NCI-H2107 treated with DMSO at 0.1 percent for 48 hours (cell line): ENCODE data around the gene SLC6A7.

ENCODE experiments used
- DNase-seq: peaks from one replicate; lab custom pipeline; 2025; ENCODE audit not compliant: unreplicated experiment; lab: John Stamatoyannopoulos, UW

SLC6A7 gene

DNA sequence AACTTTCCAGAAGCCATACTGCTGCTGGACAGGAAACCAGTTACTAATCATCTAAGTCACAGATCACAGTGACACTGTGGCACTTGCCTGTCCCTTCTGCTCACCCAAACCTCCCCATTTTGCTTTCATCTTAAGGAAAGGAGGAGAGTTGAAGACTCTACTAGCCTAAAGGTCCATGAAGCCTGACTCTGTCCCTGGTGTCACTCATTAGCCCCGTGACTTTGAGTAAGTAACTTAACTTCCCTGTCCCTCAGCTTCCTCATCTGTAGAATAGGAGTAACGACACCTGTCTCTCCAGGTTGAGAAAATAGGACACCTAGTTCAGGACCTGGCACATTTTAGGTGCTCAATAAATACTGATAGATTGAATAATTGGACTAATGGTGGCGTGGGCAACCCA lies 536 bp upstream of the SLC6A7 start:
- DNase-seq, result no peak

- DNase-seq, result no peak
These were observed 679 bp downstream of the SLC6A7 start for GRCh38 chr5:150190503-150190979.

- DNase-seq, result no peak
These were observed 1.1 kb downstream of the SLC6A7 start for GRCh38 chr5:150190987-150191386.

- no peak for DNase-seq
These were observed 2.6 kb downstream of the SLC6A7 start for GRCh38 chr5:150192462-150192861.

DNA sequence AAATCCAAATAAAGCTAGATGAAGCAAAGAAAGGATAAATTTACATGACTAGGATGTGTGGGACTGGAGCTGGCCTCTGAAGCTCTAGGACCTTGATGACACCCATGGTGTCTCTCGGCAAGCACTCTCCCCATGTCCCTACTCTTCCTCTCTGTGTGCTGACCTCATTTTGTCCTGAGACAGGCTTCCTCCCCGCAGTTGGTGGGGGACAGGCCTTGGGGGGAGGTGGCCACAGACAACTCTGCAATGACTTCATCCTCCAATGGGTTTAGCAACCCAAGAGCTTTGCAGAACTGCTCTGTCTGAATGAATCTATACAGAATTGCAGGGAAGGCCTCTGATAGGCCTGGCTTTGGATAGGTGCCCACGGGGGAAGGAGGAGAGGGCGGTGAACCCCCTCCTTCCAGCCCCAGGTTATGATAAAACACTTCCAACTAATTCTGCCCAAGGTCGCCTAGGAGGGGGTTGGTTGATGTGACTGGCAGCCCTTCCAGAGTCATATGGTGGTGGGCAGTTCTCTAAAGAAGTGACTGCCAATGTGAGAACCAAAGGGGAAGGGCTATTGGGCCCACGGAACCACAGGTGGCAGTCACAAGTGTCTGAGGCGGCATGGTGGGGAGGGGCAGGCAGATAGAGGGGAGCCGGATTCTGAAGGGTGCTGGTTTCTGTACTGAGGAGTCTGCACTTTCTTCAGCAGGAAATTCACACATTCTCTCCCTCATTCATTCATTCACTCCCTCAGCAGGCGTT lies 6.0 kb downstream of the SLC6A7 start:
- no peak for DNase-seq

GRCh38 chr5:150196514-150196913 lies 6.7 kb downstream of the SLC6A7 start:
- DNase-seq, result no peak

GRCh38 chr5:150196986-150197385 lies 7.1 kb downstream of the SLC6A7 start:
- no peak for DNase-seq

DNA sequence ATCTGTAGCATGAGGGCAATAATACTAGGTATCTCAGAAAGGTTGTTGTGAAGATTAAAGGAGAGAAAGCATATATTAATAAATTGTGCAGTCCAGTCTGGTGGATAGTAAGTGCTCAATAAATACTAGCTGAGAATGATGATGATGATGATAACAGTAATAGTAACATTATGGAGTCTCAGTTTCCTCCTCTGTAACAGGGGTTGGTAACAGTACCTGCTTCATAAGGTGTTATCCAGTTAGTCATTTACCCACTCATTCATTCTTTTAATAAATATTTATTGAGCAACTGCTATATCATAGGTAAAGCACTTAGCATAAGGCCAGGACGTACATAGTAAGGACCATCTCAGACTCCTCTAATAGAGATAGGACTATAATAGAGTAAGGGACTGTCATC lies 7.6 kb downstream of the SLC6A7 start:
- no peak for DNase-seq

DNA sequence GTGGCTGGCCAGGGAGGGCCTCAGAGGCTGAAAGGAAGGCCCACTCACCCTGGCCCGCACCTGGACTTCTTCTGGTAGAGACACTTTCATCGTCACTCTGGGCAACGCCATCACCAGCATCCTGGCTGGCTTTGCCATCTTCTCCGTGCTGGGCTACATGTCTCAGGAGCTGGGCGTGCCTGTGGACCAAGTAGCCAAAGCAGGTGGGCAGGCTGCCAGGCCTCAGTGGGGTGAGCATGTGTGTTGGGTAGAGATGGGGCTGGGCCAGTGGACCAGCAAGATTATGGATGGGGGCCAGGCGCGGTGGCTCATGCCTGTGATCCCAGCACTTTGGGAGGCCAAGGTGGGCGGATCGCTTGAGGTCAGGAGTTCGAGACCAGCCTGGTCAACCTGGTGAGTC lies 12.6 kb downstream of the SLC6A7 start:
- DNase-seq, result no peak

DNA sequence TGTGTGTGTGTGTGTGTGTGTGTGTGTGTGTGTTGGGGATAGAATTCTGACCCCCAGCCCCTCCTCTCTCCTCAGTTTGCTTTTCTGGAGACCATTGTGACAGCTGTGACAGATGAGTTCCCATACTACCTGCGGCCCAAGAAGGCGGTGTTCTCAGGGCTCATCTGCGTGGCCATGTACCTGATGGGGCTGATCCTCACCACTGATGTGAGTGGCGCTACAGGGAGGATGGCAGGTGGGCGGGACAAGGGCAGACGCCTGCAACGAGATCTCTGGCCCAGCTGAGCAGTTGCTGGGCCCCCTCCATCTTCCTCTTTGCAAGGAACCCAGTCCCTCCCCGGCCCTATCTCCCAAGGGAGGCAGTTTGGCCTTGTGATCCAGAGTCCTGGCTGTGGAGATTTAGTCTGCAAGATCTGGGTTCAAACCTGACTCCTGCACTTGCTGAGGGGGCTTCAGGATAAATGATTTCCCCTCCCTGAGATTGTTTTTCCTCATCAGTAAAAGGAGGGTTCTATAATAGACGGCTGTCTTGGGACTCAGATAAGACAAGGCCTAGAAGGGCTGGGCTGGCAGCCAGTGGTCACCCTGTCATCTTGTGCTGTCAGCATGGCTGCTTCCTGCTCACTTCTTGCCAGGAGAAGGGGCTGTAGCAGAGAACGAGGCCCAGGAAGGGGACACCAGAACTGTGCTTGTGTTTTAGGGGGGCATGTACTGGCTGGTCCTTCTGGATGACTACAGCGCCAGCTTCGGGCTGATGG lies 14.1 kb downstream of the SLC6A7 start:
- no peak for DNase-seq

DNA sequence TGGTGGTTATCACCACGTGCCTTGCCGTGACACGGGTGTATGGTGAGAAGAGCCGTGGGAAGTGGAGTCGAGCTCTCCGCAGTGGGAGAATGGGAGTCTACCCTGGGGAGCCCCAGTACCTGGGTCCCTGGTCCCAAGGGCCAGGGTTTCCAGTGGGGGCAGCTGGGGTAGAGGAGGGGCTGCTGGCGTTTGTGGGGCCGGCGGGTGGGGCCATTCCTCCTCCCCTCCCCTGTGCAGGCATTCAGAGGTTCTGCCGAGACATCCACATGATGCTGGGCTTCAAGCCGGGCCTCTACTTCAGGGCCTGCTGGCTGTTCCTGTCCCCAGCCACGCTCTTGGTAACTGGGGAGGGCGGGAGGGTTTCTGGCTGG lies 14.7 kb downstream of the SLC6A7 start:
- no peak for DNase-seq

GRCh38 chr5:150206098-150206778 lies 16.4 kb downstream of the SLC6A7 start:
- DNase-seq, result no peak

DNA sequence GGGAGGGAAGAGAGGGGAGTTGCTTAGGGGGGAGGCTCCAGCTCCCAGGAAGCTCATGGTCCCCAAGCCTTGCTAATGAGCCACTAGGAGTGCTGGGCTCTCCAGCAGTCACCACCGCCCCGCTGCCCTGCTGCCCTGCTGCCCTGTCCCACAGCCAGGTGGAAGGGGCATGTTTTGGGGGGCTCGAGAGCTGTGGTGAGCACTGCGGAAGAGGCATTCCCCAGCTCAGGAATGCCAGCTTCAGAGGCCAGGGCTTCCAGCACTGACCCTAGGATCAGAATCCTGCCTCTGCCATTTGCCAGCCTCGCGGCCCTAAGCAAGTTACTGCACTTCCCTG lies 16.9 kb downstream of the SLC6A7 start:
- DNase-seq, result no peak

DNA sequence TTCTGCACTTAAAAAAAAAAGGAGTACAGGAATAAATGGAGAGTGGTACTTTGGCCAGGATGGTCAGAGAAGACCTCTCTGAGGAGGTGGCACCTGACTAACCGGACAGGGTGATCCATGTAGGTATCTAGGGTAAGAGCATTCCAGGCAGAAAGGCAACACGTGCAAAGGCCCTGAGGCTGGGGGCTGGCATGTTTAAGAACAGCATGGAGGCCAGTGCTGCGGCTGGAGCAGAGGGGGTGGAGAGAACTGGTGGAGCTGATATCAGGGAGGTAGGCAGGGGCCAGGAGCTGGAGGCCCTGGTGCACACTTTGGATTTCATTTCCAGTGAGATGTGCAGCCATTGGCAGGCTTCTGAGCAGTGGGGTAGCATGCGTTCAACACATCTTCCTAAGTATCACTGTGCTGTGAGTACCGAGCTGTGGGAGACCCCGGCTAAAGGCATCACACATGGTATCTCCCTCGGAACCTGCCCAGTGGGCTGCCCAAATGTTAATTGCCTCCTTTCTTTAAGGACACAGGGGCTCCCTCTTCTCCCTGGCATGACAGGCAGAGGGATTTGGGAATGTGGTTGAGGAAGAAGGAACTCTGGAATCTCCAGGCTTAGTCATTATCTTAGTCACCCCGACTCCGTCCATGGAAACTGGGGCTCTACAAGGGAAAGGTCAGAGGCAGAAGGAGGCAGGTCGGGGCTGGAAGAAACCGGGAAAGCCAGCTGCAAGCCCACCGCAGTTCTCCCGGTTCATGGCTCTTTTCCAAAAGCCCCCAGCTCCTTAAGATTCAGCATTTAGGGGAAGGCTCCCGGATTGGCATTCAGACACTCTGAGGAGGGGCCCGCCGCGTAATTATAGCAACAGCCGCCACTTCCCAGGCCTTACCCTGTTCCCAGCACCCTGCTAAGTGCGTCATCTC lies 18.6 kb downstream of the SLC6A7 start:
- DNase-seq, result no peak

GRCh38 chr5:150209099-150209635 lies 19.3 kb downstream of the SLC6A7 start:
- DNase-seq, result no peak

DNA sequence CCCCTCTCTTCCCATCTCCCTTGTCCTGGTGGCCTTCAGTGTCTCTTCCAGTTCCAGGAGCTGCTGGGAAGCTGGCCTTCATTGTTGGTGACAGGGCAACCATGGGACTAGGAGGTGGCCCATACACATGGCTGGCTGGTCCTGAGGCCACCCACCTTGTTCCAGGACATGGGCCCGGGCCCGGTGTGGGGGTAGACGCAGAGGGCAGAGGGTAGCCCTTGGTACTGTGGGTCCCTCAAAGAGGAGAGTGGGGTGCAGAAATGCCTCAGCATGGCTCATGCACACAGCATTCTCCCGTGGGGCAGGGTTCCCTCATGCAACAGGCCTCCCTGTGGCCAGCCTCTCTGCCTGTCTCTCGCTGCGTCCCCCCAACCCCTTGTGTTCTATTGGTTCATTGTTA lies 20.8 kb downstream of the SLC6A7 start:
- DNase-seq, result no peak

DNA sequence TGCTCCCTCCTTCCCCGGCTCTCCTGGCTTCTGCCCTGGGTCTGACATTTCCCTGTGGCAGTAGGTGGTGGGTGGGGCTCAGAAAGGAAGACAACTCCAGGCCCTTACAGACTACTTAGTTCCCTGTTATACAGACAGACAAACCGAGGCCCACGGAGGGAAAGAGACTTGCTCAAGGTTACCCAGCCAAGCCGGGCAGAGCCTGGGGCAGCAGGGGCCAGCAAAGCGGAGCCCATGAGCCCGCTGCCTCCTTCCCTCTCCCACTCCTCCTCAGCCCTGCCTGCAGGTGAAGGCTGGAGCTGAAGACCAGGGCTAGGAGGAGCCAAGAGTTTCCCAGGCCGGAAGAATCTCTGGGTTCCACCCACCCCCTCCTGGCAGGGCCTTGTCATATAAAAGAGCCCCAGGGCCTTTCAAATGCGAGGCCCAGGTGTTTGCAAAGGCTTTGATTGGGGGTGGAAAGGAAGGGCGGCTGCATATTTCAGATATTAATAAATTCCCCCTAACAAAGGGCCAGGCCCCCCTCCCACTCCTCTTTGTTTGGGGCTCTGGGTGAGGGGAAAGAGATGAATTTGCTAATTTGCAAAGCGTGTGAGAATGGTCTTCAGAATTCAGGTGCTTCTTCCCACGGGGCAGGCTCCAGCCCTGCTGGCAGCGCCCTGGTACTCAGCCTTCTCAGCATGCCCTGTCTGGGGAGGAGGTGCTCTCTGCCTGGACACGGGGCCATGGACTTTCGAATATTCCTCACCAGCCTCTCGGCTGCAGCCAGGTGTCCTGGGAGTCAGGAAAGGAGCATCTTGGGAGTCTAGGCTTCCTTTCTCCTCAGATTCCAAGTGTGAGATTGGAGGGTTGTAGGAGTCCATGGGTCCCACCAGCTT lies 21.5 kb downstream of the SLC6A7 start:
- no peak for DNase-seq

- no peak for DNase-seq
These were observed 23.7 kb downstream of the SLC6A7 start for GRCh38 chr5:150213530-150213929.

DNA sequence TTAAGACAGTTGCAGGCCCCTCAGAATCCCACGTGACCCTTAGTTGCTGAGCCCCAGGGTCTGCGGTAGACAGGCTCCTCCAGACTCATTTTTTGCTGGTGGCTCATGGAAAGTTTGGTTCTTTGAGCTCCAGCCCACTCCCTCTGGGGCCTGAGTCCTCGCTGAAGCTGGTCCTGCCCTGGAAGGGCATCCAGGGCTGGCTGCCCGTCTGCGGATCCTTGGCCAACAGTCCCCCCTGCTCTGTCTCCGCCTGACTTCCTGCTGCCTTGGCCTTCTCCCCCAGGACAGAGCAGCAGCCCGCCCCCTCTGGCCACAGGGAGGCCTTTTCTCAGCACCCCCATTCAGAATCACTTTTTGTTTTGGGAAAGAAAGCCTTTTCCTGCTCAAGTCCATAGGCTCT lies 24.4 kb downstream of the SLC6A7 start:
- no peak for DNase-seq
